NCI-H1092 treated with DMSO at 0.1 percent for 48 hours (cell line): Measurements from ENCODE around the gene SHC2.
"Not testable (repeated sequence)": the region's sequence is repeated elsewhere in the genome, so short reads cannot be mapped to it uniquely, and the experiment has no call there.

Source experiments
- DNase-seq: peaks from one replicate; lab custom pipeline; 2025; lab: John Stamatoyannopoulos, UW

SHC2 gene

GRCh38 chr19:423691-424466 lies 37.0 kb downstream of the SHC2 start:
- DNase-seq = no peak

GRCh38 chr19:422917-423226 lies 38.0 kb downstream of the SHC2 start:
- not testable (repeated sequence) for DNase-seq

- DNase-seq = no peak
Measured at GRCh38 chr19:422213-422916, 38.5 kb downstream of the SHC2 start.

GRCh38 chr19:419721-420515 lies 40.9 kb downstream of the SHC2 start:
- no peak for DNase-seq

- no peak for DNase-seq
Measured at GRCh38 chr19:418761-419671, 41.8 kb downstream of the SHC2 start.

- no peak for DNase-seq
Measured at GRCh38 chr19:416416-416815, 44.4 kb downstream of the SHC2 start.

- DNase-seq = no peak
Measured at GRCh38 chr19:415292-415691, 45.5 kb downstream of the SHC2 start.

- peak; percentile 33 for DNase-seq
Measured at GRCh38 chr19:413756-414420, 46.9 kb downstream of the SHC2 start.

GRCh38 chr19:412356-413355 lies 48.2 kb downstream of the SHC2 start:
- no peak for DNase-seq

- DNase-seq = no peak
Measured at GRCh38 chr19:411723-412355, 49.0 kb downstream of the SHC2 start.

- not testable (repeated sequence) for DNase-seq
Measured at GRCh38 chr19:411121-411722, 49.6 kb downstream of the SHC2 start.

GRCh38 chr19:410243-410781 lies 50.5 kb downstream of the SHC2 start:
- no peak for DNase-seq

- DNase-seq = peak; percentile 18
Measured at GRCh38 chr19:409516-410242, 51.2 kb downstream of the SHC2 start.

- peak; percentile 40 for DNase-seq
Measured at GRCh38 chr19:408902-409515, 51.8 kb downstream of the SHC2 start, which contains the start of gene C2CD4C. Gene C2CD4C, minus strand, starts transcription at chr19:409147. Its CDS starts 786 bp downstream, at chr19:408361.

- no peak for DNase-seq
Measured at GRCh38 chr19:408441-408901, 52.4 kb downstream of the SHC2 start.

GRCh38 chr19:407511-408440 lies 53.1 kb downstream of the SHC2 start:
- no peak for DNase-seq
